ENCODE measurements around the gene PLIN5.
"Not testable (repeated sequence)": the region's sequence is repeated elsewhere in the genome, so short reads cannot be mapped to it uniquely, and the experiment has no call there.

The PLIN5 gene

GRCh38 chr19:4537953-4538600, 3.1 kb upstream of the PLIN5 start:
- no peak for TF ChIP-seq CTCF (IDR thresholded peaks at IDR 0.05; ENCODE audit: low read depth, low read length)
- no peak for DNase-seq (ENCODE audit: extremely low read depth, low read depth)

GRCh38 chr19:4536798-4537197, 1.8 kb upstream of the PLIN5 start:
- DNase-seq (ENCODE audit: extremely low read depth, low read depth) = no peak

GRCh38 chr19:4533835-4534424, 1.1 kb downstream of the PLIN5 start:
- no peak for DNase-seq (ENCODE audit: extremely low read depth, low read depth)
- no peak for TF ChIP-seq CTCF (IDR thresholded peaks at IDR 0.05; ENCODE audit: low read depth, low read length)

More at GRCh38 chr19:4536798-4537197, 1.8 kb upstream of the PLIN5 start:
- no peak for TF ChIP-seq CTCF (IDR thresholded peaks at IDR 0.05; ENCODE audit: low read depth, low read length)

DNA sequence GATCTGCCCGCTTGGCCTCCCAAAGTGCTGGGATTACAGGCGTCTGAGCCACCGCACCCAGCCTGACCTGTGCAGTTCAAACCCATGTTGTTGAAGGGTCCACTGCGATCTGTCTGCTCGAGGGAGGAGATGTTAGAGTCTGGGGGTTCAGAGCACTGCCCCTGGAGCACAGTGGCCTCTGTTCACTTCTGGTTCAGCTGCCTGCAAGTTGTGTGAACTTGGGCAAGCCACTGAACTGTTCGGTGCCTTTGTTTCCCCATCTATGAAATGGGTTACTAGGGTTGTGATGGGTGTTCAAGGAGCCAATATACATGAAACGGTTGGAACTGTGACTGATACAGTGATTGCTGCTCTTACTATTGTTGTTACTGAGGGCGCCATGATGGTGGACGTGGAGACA, 1.7 kb downstream of the PLIN5 start:
- TF ChIP-seq CTCF (IDR thresholded peaks at IDR 0.05; ENCODE audit: low read depth, low read length) = no peak
- DNase-seq (ENCODE audit: extremely low read depth, low read depth) = no peak

DNA sequence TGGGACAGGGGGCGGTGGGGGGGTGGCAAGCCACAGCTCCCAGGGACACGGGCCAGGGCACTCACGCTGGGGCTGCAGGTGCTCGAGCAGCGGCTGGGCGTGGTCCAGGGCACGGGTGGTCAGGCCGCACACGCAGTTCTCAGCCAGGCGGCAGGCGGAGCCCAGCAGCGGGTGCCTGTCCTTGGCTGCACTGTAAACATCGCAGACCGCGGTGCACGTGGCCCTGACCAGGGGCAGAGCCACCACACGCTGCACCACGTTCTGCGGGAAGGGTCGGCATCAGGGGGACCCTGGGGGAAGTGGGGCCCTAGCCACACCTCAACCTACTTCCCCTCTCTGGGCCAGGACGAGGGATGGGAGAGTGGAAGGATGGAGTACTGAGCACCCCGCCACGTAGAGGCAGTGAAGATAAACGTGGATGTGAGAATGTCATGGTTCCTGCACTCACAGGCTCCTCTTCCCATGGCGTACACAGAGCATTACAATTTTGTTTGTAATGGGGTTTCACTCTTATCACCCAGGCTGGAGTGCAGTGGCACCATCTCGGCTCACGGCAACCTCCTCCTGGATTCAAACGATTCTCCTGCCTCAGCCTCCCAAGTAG, 3.4 kb downstream of the PLIN5 start:
- no peak for DNase-seq (ENCODE audit: extremely low read depth, low read depth)
- TF ChIP-seq CTCF (IDR thresholded peaks at IDR 0.05; ENCODE audit: low read depth, low read length) = no peak

DNA sequence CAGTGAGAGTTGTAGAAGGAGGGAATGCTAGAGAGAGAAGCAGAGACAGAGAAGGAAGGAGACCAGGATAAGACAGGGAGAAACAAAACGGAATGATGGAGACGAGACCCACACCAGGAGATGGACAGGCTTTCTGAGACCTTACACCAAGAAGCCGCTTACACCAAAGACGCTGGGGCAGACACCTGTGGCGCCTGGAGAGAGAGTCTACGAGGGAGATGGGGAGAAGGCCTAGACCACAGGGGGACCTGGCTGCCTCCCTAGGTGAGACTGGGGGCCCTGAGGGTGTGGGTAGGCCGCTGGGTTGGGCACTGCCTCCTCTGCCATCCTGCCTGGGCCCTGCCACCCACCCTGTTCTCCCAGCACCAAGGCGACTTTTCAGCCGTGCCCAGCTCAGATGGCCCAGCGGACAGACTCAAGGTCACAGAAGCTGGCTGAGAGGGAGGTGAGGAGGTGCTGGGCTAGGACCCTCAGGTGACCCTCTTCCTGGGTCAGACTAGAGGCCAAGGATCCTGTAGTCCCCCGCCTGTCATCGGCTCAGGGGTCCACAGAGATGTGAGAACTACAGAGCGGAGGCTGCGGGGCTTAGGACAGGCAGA, 5.0 kb downstream of the PLIN5 start:
- no peak for TF ChIP-seq CTCF (IDR thresholded peaks at IDR 0.05; ENCODE audit: low read depth, low read length)

DNA sequence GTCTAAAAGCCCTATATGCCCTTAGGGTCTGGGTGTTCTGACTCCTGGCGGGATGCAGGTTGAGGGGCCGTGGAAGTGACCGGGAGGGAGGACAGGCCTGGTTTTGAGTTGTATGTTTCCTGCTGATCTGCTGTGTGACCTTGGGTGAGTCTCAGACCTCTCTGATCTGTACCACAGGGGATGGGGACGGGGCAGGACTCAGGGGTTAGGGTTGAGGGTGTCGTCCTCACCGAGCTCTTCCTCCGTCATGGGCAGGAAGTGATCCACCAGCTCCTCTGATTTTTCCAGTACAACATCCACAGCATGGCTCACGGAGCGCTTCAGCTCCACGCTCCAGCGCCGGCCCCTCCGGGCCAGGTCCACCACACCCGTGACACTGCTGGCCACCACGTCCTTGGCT, 6.2 kb downstream of the PLIN5 start:
- TF ChIP-seq CTCF (IDR thresholded peaks at IDR 0.05; ENCODE audit: low read depth, low read length) = no peak
- no peak for DNase-seq (ENCODE audit: extremely low read depth, low read depth)

More for the DNA sequence above, 5.0 kb downstream of the PLIN5 start:
- DNase-seq (ENCODE audit: extremely low read depth, low read depth) = no peak

- not testable (repeated sequence) for DNase-seq (ENCODE audit: extremely low read depth, low read depth)
Measured at GRCh38 chr19:4527377-4527776, 7.6 kb downstream of the PLIN5 start.
